ENCODE data around the gene KRT39. TPM values are rescaled to one million over a fixed set of nuclear protein-coding genes. Genes with fewer than 3 reads are reported as not detected.
A peak's percentile ranks its signal among the peaks of the same experiment; 100 is the strongest.

KRT39 gene
- total RNA-seq, 3 donors from 2014 or later, result not detected

DNA sequence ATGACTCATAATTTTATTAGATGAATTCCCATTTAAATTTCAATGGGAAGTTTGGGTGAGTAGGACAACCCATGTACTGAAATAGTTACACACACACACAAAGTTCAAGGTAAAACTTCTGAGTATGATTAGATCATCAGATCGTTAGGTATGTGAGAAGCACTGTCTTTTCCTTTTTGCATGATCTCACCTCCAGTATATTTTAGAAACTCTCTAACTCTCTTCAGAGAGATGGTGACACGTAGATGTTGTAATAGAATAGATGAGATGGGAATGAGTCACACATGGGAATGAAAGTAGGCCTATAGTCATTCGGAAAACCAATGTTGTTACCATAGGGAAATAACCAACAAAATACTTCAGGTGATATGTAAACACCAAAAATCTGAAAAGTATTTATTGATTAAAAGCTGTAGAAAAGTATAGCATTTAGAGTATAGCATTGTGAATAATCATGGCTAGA is 51.5 kb downstream of the KRT39 start:
- no peaks in the 10 kb centered on the region for H3K9me3 Mint-ChIP-seq
- no peak for DNase-seq
- H3K27me3 Mint-ChIP-seq (ENCODE audit: low read depth), result peaks cover 15% of the 10 kb centered on the region
- peak; percentile 65 to 78 for ATAC-seq
- H3K4me3 Mint-ChIP-seq, result no peak overlapping the region
- H3K4me1 Mint-ChIP-seq (ENCODE audit: low read depth), result peaks cover 4% of the 10 kb centered on the region
- H3K36me3 Mint-ChIP-seq (ENCODE audit: insufficient read depth), result no peaks in the 10 kb centered on the region

DNA sequence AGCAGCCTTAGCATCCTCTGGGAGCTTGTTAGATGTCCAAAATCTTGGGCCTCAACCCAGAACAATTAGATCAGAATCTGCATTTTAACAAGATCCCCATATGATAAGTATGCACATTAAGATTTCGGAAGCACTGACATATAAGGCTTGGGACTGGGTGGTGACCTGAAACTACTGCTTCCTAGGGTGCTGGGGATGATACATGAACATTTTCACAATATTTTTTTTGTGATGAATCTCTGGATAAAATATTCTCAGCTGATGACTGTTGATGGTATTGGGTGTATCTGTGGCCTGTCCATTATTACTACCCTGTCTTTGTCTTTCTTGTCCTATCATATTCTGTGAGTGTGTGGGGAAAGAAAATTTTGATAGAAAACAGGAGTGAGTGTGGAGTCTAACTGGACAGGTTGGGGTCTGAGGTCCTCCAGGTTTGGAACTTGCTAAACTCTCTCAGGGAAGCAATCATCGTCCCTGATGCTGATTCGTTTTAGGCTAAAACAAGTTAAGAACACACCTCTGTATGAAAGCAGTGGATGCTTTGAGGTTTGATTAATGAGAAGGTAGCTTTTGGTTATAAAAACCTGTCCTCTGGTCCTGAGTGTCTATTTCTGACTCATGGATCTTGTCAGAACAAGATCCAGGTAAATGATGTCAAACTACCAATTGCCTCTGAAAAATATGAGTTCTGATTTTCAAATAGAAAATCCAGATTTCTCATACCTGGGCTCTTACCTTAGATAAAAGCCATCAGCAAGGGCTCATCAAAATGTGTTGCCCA is 52.5 kb downstream of the KRT39 start:
- DNase-seq (no peak), ATAC-seq (no peak)
- H3K9me3 Mint-ChIP-seq, result no peaks in the 10 kb centered on the region
- no peaks in the 10 kb centered on the region for H3K36me3 Mint-ChIP-seq (ENCODE audit: insufficient read depth)
- peaks cover 13% of the 10 kb centered on the region for H3K27me3 Mint-ChIP-seq (ENCODE audit: low read depth)
- H3K4me1 Mint-ChIP-seq (ENCODE audit: low read depth), result peaks cover 4% of the 10 kb centered on the region
- no peak overlapping the region for H3K4me3 Mint-ChIP-seq

DNA sequence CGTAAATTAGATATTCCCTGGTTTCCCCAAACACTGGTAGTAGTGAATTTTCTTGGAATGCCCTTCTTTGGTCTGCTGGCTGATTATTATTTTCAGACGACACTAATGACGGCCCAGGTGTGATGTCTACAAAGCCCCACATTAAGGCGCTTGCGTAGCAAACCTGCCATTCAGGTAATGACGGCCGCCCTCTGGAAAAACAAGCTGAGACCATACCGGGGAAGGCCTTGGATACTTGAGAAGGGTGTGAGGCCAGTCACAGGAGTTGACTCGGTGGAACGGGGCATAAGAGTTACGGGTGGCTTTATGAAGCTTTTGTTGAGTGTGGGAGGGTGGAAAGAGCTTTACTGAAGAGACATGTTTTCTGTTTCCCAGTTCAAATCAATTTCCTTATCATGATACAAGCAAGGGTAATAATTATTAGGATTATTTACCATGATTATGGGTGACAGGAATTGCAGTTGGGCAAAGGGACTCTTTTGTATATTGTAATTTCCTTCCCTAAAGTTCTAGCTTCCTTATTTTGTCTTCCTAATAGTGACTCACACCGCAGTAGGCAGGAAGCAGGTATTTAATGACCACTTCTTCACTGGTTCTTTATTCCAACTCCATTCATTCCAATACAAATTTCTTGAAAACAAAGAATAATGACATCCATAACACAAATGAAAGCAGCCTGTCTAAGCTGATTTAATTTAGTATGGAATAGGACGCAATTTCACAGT is 54.1 kb downstream of the KRT39 start:
- Mint-ChIP-seq H3K27me3 (ENCODE audit: low read depth) (peaks cover 27% of the 10 kb centered on the region), H3K9me3 (no peaks in the 10 kb centered on the region), H3K4me3 (no peak overlapping the region), H3K36me3 (ENCODE audit: insufficient read depth) (no peaks in the 10 kb centered on the region), H3K4me1 (ENCODE audit: low read depth) (peaks cover 4% of the 10 kb centered on the region)
- ATAC-seq (no peak), DNase-seq (no peak)

DNA sequence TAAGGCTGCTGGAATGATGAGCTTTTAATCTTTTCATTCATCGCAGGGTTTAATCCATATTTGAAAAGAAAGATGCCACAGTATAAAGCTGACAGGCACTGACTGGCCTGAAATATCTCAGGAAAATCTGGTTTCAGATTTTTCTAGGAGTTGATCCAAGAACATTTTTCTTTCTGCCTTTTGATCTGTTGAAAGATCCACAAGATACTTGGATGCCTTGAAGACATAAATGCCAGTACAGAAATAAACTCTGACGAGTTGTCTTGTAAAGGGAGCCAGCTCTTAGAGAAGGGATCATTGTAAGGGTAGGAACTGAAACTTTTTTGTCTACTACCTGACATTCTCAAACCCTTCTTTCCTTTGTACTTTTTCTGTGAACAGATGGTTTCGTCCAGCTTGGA is 56.3 kb downstream of the KRT39 start:
- ATAC-seq, result no peak

DNA sequence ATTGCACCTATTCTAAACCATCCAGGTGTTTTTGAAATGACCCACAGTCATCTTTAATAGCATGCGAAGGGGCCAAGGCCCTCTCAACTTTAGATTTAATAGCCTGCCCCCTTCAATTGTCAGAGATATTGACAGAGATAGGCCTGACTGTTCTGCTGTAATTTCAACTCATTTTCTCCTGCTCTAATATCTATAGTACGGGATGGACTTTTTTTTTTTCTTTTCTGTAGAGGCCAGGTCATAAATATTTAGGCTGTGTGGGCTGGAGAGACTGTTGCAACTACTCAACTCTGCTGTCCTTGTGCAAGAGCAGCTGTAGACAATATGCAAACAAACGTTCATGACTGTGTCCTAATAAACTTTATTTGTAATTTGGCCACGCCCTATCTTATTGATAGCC is 57.0 kb downstream of the KRT39 start:
- ATAC-seq, result no peak
- Mint-ChIP-seq H3K36me3 (ENCODE audit: insufficient read depth) (no peaks in the 10 kb centered on the region), H3K27me3 (ENCODE audit: low read depth) (peaks cover 45% of the 10 kb centered on the region), H3K4me1 (ENCODE audit: low read depth) (no peaks in the 10 kb centered on the region), H3K4me3 (no peak overlapping the region), H3K9me3 (no peaks in the 10 kb centered on the region)
- DNase-seq, result no peak

More for the DNA sequence above, 56.3 kb downstream of the KRT39 start:
- Mint-ChIP-seq H3K36me3 (ENCODE audit: insufficient read depth) (no peaks in the 10 kb centered on the region), H3K27me3 (ENCODE audit: low read depth) (peaks cover 44% of the 10 kb centered on the region), H3K4me3 (no peak overlapping the region), H3K9me3 (no peaks in the 10 kb centered on the region), H3K4me1 (ENCODE audit: low read depth) (peaks cover 4% of the 10 kb centered on the region)
- DNase-seq, result no peak

DNA sequence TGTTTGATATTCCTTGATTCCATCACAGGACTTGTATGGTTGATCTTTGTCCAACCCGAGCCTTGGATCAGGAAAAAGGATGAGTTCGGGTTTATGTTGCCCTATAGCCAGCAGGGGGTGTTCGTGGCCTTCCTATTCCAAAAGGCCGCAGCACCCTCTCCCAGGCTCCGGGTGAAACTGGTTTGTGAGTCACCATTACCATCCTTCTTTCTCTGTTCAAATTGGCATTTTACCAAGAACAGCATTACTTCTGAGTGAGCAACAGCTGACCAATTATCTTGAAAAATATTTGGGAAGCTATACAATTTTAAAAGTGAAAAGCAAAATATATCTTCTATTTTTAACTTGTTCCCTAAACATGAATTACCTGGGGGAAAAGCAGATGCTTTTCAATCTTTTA is 57.4 kb downstream of the KRT39 start:
- Mint-ChIP-seq H3K9me3 (no peaks in the 10 kb centered on the region), H3K4me3 (no peak overlapping the region), H3K27me3 (ENCODE audit: low read depth) (peaks cover 48% of the 10 kb centered on the region), H3K4me1 (ENCODE audit: low read depth) (no peaks in the 10 kb centered on the region), H3K36me3 (ENCODE audit: insufficient read depth) (no peaks in the 10 kb centered on the region)
- ATAC-seq (peak; percentile 87 to 90), DNase-seq (peak; percentile 60)

Other genes starting within 250 kb of the KRT39 start
- not detected for gene KRT25, start 211.6 kb downstream of the KRT39 start, total RNA-seq
- gene KRT26, start 194.7 kb downstream of the KRT39 start, total RNA-seq, result not detected
- not detected for gene KRT27, start 184.4 kb downstream of the KRT39 start, total RNA-seq
- gene KRT28, start 167.0 kb downstream of the KRT39 start, total RNA-seq, result not detected
- gene KRT10, start 144.3 kb downstream of the KRT39 start, total RNA-seq, result 10 to 100 TPM; 48.7 to 50.0 (median 49.7) TPM
- gene KRT12, start 99.7 kb downstream of the KRT39 start, total RNA-seq, result not detected
- gene KRT20, start 81.7 kb downstream of the KRT39 start, total RNA-seq, result under 1 TPM; 0.19 to 0.30 (median 0.21) TPM
- gene KRT23, start 29.3 kb downstream of the KRT39 start, total RNA-seq, result not detected
- gene KRT40, start 17.4 kb upstream of the KRT39 start, total RNA-seq, result not detected
- gene KRTAP3-3, start 27.2 kb upstream of the KRT39 start, total RNA-seq, result not detected
- gene KRTAP3-2, start 33.0 kb upstream of the KRT39 start, total RNA-seq, result not detected
- gene KRTAP3-1, start 42.2 kb upstream of the KRT39 start, total RNA-seq, result not detected
- not detected for gene KRTAP1-5, start 60.3 kb upstream of the KRT39 start, total RNA-seq
- gene KRTAP1-4, start 63.2 kb upstream of the KRT39 start, total RNA-seq, result not detected
- gene KRTAP1-3, start 67.9 kb upstream of the KRT39 start, total RNA-seq, result not detected
- not detected for gene KRTAP1-1, start 74.5 kb upstream of the KRT39 start, total RNA-seq
- gene KRTAP2-1, start 80.4 kb upstream of the KRT39 start, total RNA-seq, result not detected
- gene KRTAP2-2, start 88.3 kb upstream of the KRT39 start, total RNA-seq, result not detected
- gene KRTAP2-3, start 93.2 kb upstream of the KRT39 start, total RNA-seq, result not detected
- gene KRTAP2-4, start 98.9 kb upstream of the KRT39 start, total RNA-seq, result not detected
- not detected for gene KRTAP4-7, start 117.2 kb upstream of the KRT39 start, total RNA-seq
- gene KRTAP4-8, start 131.2 kb upstream of the KRT39 start, total RNA-seq, result not detected
- gene KRTAP4-16, start 135.3 kb upstream of the KRT39 start, total RNA-seq, result not detected
- gene KRTAP4-9, start 138.4 kb upstream of the KRT39 start, total RNA-seq, result not detected
- not detected for gene KRTAP4-11, start 151.4 kb upstream of the KRT39 start, total RNA-seq
- not detected for gene KRTAP4-12, start 157.2 kb upstream of the KRT39 start, total RNA-seq
- not detected for gene KRTAP4-6, start 173.6 kb upstream of the KRT39 start, total RNA-seq
- not detected for gene KRTAP4-5, start 182.9 kb upstream of the KRT39 start, total RNA-seq
- not detected for gene KRTAP4-4, start 193.8 kb upstream of the KRT39 start, total RNA-seq
- gene KRTAP4-3, start 201.3 kb upstream of the KRT39 start, total RNA-seq, result not detected
- not detected for gene KRTAP4-2, start 211.3 kb upstream of the KRT39 start, total RNA-seq
- not detected for gene KRTAP4-1, start 218.0 kb upstream of the KRT39 start, total RNA-seq
- gene KRTAP9-1, start 222.9 kb upstream of the KRT39 start, total RNA-seq, result not detected